ENCODE data around the gene SAMD4B.

The SAMD4B gene

GRCh38 chr19:39430675-39431593, 88.7 kb downstream of the SAMD4B start:
- peak; percentile 45 for DNase-seq

- DNase-seq = no peak
Observed at GRCh38 chr19:39432677-39433025, 90.4 kb downstream of the SAMD4B start.

- no peak for DNase-seq
Observed at GRCh38 chr19:39433480-39434079, 91.4 kb downstream of the SAMD4B start.

GRCh38 chr19:39434123-39435076, 92.2 kb downstream of the SAMD4B start:
- no peak for DNase-seq

Data from NCI-H2029 treated with DMSO at 0.1 percent for 48 hours (cell line).